B cell (primary cell): ENCODE measurements around the gene DUSP9. TPM values are rescaled to one million over a fixed set of nuclear protein-coding genes. Genes with fewer than 3 reads are reported as not detected.
A peak's percentile ranks its signal among the peaks of the same experiment; 100 is the strongest.

Source experiments
- ATAC-seq: fragments of 200-7000 bp; cut with Tn5 transposase; one replicate; pipeline ENCODE4 v1.10.0; 2021; ENCODE audit warnings: low read depth, mild to moderate bottlenecking, moderate number of reproducible peaks, moderate library complexity
- CTCF ChIA-PET: fragments of 350-600 bp; sonication (Branson Sonifier 250); formaldehyde crosslinking; loops from one replicate; lab custom pipeline; 2021; ENCODE audit warnings: antibody characterized with exemption, inconsistent platforms; lab: Charles Lee
- POLR2A ChIA-PET: fragments of 350-600 bp; sonication (Branson Sonifier 250); formaldehyde crosslinking; loops from one replicate; lab custom pipeline; 2021; ENCODE audit warnings: antibody characterized with exemption; lab: Charles Lee
- DNase-seq: peaks from one replicate; pipeline ENCODE4 v3.0.0; 2013
- H2AFZ ChIP-seq: 2 replicates; pipeline ENCODE4 v1.6.1; 2012; ENCODE audit warnings: mild to moderate bottlenecking, low read depth, low read length; ENCODE audit not compliant: insufficient read depth, poor library complexity, severe bottlenecking
- H3K27ac ChIP-seq, 2 donors: 1 replicate in 1 of 2; 2 replicates in 1 of 2; pipeline ENCODE4 v1.5.1; 2012 to 2013; ENCODE audit warnings: low read length in 2 of 2, mild to moderate bottlenecking in 2 of 2, moderate library complexity in 1 of 2
- H3K27me3 ChIP-seq, 4 experiments: fragments of 200-600 bp in 1 of 4; sonication (generic) in 1 of 4; replicated peaks in 1 of 4; 1 replicate in 2 of 4; 2 replicates in 2 of 4; pipeline versions ENCODE4 v1.6.1 to v1.7.0; 2013 to 2016; ENCODE audit warnings: low read length in 3 of 4, mild to moderate bottlenecking in 2 of 4, mixed read lengths in 1 of 4, moderate library complexity in 1 of 4; ENCODE audit not compliant: insufficient read depth in 4 of 4, control insufficient read depth in 3 of 4; ENCODE audit errors: control extremely low read depth in 1 of 4
- H3K36me3 ChIP-seq, 2 experiments: replicated peaks in 1 of 2; 1 replicate in 1 of 2; 2 replicates in 1 of 2; pipeline versions ENCODE4 v1.6.1 to v1.7.1; 2013; ENCODE audit warnings: low read length in 1 of 2; ENCODE audit not compliant: insufficient read depth in 2 of 2, control insufficient read depth in 1 of 2; ENCODE audit errors: control extremely low read depth in 1 of 2, extremely low read depth in 1 of 2
- H3K4me1 ChIP-seq, 2 donors: fragments of 200-600 bp in 1 of 2; sonication (generic) in 1 of 2; 1 replicate in 1 of 2; 2 replicates in 1 of 2; pipeline versions ENCODE4 v1.5.1 to v1.6.1; 2013 to 2017; ENCODE audit warnings: low read length in 2 of 2; ENCODE audit not compliant: control insufficient read depth in 2 of 2, insufficient read depth in 2 of 2
- H3K4me2 ChIP-seq: replicated peaks from 2 replicates; pipeline ENCODE3; 2012; ENCODE audit warnings: mild to moderate bottlenecking, low read depth, low read length; ENCODE audit not compliant: poor library complexity, severe bottlenecking
- H3K4me3 ChIP-seq, 5 experiments: fragments of 200-600 bp in 1 of 5; sonication (generic) in 1 of 5; 1 replicate in 3 of 5; 2 replicates in 2 of 5; pipeline versions ENCODE4 v1.5.1 to v1.7.0; 2011 to 2016; ENCODE audit warnings: low read length in 4 of 5, mild to moderate bottlenecking in 4 of 5, low read depth in 2 of 5, control low read depth in 1 of 5, moderate library complexity in 1 of 5; ENCODE audit not compliant: insufficient read depth in 1 of 5; ENCODE audit errors: control extremely low read depth in 1 of 5, extremely low read depth in 1 of 5
- H3K79me2 ChIP-seq: fragments of 200-600 bp; sonication (generic); one replicate; pipeline ENCODE4 v1.6.0; 2016; ENCODE audit warnings: low read length; ENCODE audit not compliant: control insufficient read depth, insufficient read depth
- H3K9ac ChIP-seq: fragments of 200-600 bp; sonication (generic); 2 replicates; pipeline ENCODE4 v1.6.1; 2017; ENCODE audit warnings: mild to moderate bottlenecking, low read length, moderate library complexity
- H3K9me3 ChIP-seq, 3 donors: one replicate each; pipeline versions ENCODE4 v1.6.1 to v1.7.1; 2013; ENCODE audit warnings: low read length in 2 of 3; ENCODE audit not compliant: control insufficient read depth in 2 of 3, insufficient read depth in 1 of 3; ENCODE audit errors: control extremely low read depth in 1 of 3
- H4K20me1 ChIP-seq: 2 replicates; pipeline ENCODE4 v1.6.0; 2012; ENCODE audit warnings: mild to moderate bottlenecking, low read length; ENCODE audit not compliant: insufficient read depth, control insufficient read depth, poor library complexity, severe bottlenecking
- H3K27ac Mint-ChIP-seq: one replicate; pipeline ENCODE4 v1.8.0; 2021; ENCODE audit warnings: mixed read lengths
- H3K27me3 Mint-ChIP-seq: one replicate; pipeline ENCODE4 v1.8.0; 2021; ENCODE audit warnings: mixed read lengths
- H3K4me1 Mint-ChIP-seq: one replicate; pipeline ENCODE4 v1.8.0; 2021; ENCODE audit warnings: mixed read lengths
- H3K4me3 Mint-ChIP-seq: one replicate; pipeline ENCODE4 v1.8.0; 2021; ENCODE audit warnings: mixed read lengths
- H3K9me3 Mint-ChIP-seq: one replicate; pipeline ENCODE4 v1.8.0; 2022; ENCODE audit warnings: mixed read lengths; ENCODE audit not compliant: insufficient read depth
- CTCF ChIP-seq: fragments of 200-600 bp; IDR thresholded peaks from one replicate; pipeline ENCODE4 v1.8.0; 2022; ENCODE audit warnings: antibody characterized with exemption, mild to moderate bottlenecking
- EZH2 ChIP-seq: IDR thresholded peaks from 2 replicates; pipeline ENCODE4 v1.6.1; 2012; ENCODE audit warnings: borderline replicate concordance, low read depth, mild to moderate bottlenecking, moderate library complexity, low read length; ENCODE audit not compliant: insufficient read depth, poor library complexity, severe bottlenecking
- WGBS: methylation state at CpG from one replicate; pipeline ENCODE4 v1.1.5; 2013; ENCODE audit warnings: missing lambda C conversion rate; ENCODE audit not compliant: insufficient coverage; 5-methylcytosine and 5-hydroxymethylcytosine counted together
- intact Hi-C: fragments of 100-400 bp; cut with micrococcal nuclease; formaldehyde crosslinking; loops from one replicate; pipeline ENCODE4 v1.10.0; 2022
- polyA plus RNA-seq: library from polyadenylated mRNA; depleted of rRNA; stranded (reverse); fragments of >200 nt; gene quantifications from 2 replicates; pipeline ENCODE4 v1.2.3, GENCODE V29; 2012
- total RNA-seq, 2 donors: library from RNA; stranded (reverse); fragments of 120-200 nt in 1 of 2; gene quantifications; 1 replicate in 1 of 2; 2 replicates in 1 of 2; pipeline versions ENCODE4 v1.2.3 to v1.2.4, GENCODE V29; 2013 to 2022

DUSP9 gene
- total and polyA plus RNA-seq, 2 donors (not counting 1 experiment from before 2014, with no cell fraction given): not detected

GRCh38 chrX:153609917-153610835 is 36.8 kb upstream of the DUSP9 start:
- peaks cover 0 to 15% of the 10 kb centered on the region in 2 donors for H3K4me1 ChIP-seq
- H3K4me2 ChIP-seq: peak overlapping the region; percentile 77
- H3K9ac ChIP-seq: peak overlapping the region; percentile 55
- H4K20me1 ChIP-seq: no peaks in the 10 kb centered on the region
- TF ChIP-seq EZH2 (no peak), CTCF (peak; percentile 73)
- peaks cover 13% of the 10 kb centered on the region for H3K27me3 Mint-ChIP-seq
- H3K4me3 Mint-ChIP-seq: peak overlapping the region; percentile 85
- H3K9me3 ChIP-seq: peaks cover 0 to 4% (median 0%) of the 10 kb centered on the region in 3 donors
- DNase-seq: peak; percentile 81
- no peaks in the 10 kb centered on the region for H3K36me3 ChIP-seq
- H3K27ac Mint-ChIP-seq: peak overlapping the region; percentile 50
- intact Hi-C loops: loop anchor here (1.0 to 5.0 kb wide), 2 partner anchors 37 to 52 kb away; partner anchors contain the start of gene DUSP9
- peak; percentile 94 for ATAC-seq
- peak overlapping the region in 4 of 5 experiments; percentile 45 to 59 (median 56) for H3K4me3 ChIP-seq
- no peaks in the 10 kb centered on the region for H3K79me2 ChIP-seq
- no peaks in the 10 kb centered on the region for H3K9me3 Mint-ChIP-seq
- H3K27ac ChIP-seq: no peak overlapping the region
- ChIA-PET POLR2A (interaction anchor here (0.6 to 1.3 kb wide), 2 partner anchors 8 to 10 kb away, joined by 3 to 6 read pairs; no protein-coding TSS in a partner anchor), CTCF (interaction anchor here (1.2 to 1.8 kb wide), 8 partner anchors 9 to 57 kb away, joined by 3 to 11 read pairs (median 5); partner anchors contain the start of gene DUSP9)
- peaks cover 10% of the 10 kb centered on the region for H3K4me1 Mint-ChIP-seq
- H2AFZ ChIP-seq: peak overlapping the region; percentile 72
- 4% methylated on average over 43 of the region's 63 CpGs for WGBS
- H3K27me3 ChIP-seq: peaks cover 0 to 5% (median 0%) of the 10 kb centered on the region in 4 experiments
